ENCODE measurements around the gene MINDY4B.

GRCh38 chr3:150844484-150844883 lies 60.8 kb downstream of the MINDY4B start:
- TF ChIP-seq CTCF (IDR thresholded peaks at IDR 0.05) (no peak), POLR2A (IDR thresholded peaks at IDR 0.05) (no peak), EP300 (IDR thresholded peaks at IDR 0.05) (peak; percentile 53 to 76)

Measured in tibial nerve (tissue), 4 donors.